HUES64 (cell line): ENCODE data around the gene SLC25A20.

ENCODE experiments used
- H3K27ac ChIP-seq: 2 replicates; pipeline ENCODE4 v1.7.0; 2013; ENCODE audit warnings: low read depth, low read length, inconsistent platforms
- H3K27me3 ChIP-seq: 2 replicates; pipeline ENCODE4 v1.6.1; 2013; ENCODE audit warnings: mild to moderate bottlenecking, low read length; ENCODE audit not compliant: insufficient read depth
- H3K36me3 ChIP-seq: 2 replicates; pipeline ENCODE4 v1.6.1; 2013; ENCODE audit warnings: mild to moderate bottlenecking, low read length; ENCODE audit not compliant: insufficient read depth
- H3K4me1 ChIP-seq: 2 replicates; pipeline ENCODE4 v1.6.1; 2013; ENCODE audit warnings: mild to moderate bottlenecking, low read length, moderate library complexity; ENCODE audit not compliant: insufficient read depth
- H3K4me3 ChIP-seq: 2 replicates; pipeline ENCODE4 v1.5.1; 2013; ENCODE audit warnings: mild to moderate bottlenecking, low read length, moderate library complexity
- H3K9ac ChIP-seq: 2 replicates; pipeline ENCODE4 v1.6.1; 2013; ENCODE audit warnings: mild to moderate bottlenecking, low read depth, low read length
- H3K9me3 ChIP-seq: 2 replicates; pipeline ENCODE4 v1.6.1; 2013; ENCODE audit warnings: low read depth, low read length; ENCODE audit not compliant: insufficient read depth
- WGBS: fragments of 150-250, 120-280 bp; methylation state at CpG from one replicate; pipeline ENCODE4 v1.1.7; 2013; ENCODE audit warnings: missing lambda C conversion rate; 5-methylcytosine and 5-hydroxymethylcytosine counted together

Gene SLC25A20

GRCh38 chr3:48857641-48858040, 41.0 kb downstream of the SLC25A20 start:
- Histone ChIP-seq H3K9me3 (no peaks in the 10 kb centered on the region), H3K36me3 (no peaks in the 10 kb centered on the region), H3K27me3 (no peaks in the 10 kb centered on the region), H3K4me1 (no peaks in the 10 kb centered on the region), H3K4me3 (no peak overlapping the region), H3K9ac (no peak overlapping the region), H3K27ac (no peak overlapping the region)
- 74% methylated on average over 2 of the region's 2 CpGs for WGBS

- 92% methylated on average over 4 of the region's 4 CpGs for WGBS
- Histone ChIP-seq H3K9me3 (no peaks in the 10 kb centered on the region), H3K4me1 (no peaks in the 10 kb centered on the region), H3K4me3 (no peak overlapping the region), H3K27me3 (no peaks in the 10 kb centered on the region), H3K27ac (no peak overlapping the region), H3K9ac (no peak overlapping the region), H3K36me3 (no peaks in the 10 kb centered on the region)
Measured at GRCh38 chr3:48856469-48856868, 42.2 kb downstream of the SLC25A20 start.

DNA sequence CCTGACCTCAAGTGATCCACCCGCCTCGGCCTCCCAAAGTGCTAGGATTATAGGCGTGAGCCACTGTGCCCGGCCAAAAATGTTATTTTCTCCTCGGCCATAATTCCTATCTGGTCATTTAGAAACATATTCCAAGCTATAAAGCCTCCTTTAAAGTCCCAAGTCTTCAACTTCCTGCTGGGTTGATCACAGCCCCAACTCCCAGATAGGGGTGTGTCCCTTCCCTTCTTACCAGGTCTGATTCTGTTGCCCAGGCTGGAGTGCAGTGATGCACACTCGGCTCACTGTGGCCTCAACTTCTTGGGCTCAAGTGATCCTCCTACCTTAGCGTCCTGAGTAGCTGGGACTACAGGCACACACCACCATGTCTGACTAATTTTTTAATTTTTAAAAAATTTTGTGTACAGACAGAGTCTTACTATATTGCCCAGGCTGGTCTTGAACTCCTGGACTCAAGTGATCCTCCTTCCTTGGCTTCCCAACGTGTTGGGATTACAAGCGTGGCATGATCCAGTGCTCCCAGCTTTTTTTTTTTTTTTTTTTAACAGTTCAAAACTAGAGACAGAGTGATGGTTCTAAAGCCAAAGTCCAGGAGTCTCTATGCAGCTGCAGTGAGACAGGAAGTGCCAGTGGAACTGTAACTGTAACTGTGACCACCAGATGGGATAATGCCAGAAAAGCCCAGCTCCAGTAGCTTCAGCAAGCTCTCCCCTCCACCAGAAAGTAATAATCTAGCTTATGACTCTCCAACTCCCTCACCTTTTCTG, 42.8 kb downstream of the SLC25A20 start:
- Histone ChIP-seq H3K27ac (no peak overlapping the region), H3K36me3 (no peaks in the 10 kb centered on the region), H3K9ac (no peak overlapping the region), H3K27me3 (no peaks in the 10 kb centered on the region), H3K4me1 (no peaks in the 10 kb centered on the region), H3K9me3 (no peaks in the 10 kb centered on the region), H3K4me3 (no peak overlapping the region)
- 95% methylated on average over 9 of the region's 9 CpGs for WGBS

GRCh38 chr3:48852151-48852550, 46.5 kb downstream of the SLC25A20 start:
- Histone ChIP-seq H3K9ac (no peak overlapping the region), H3K27me3 (0 out of 2 replicates have a peak, but pooled peaks cover under 1% of the 10 kb centered on the region), H3K27ac (no peak overlapping the region), H3K9me3 (no peaks in the 10 kb centered on the region), H3K4me3 (no peak overlapping the region), H3K4me1 (peaks cover 6% of the 10 kb centered on the region; the same call in 1 of the 2 replicates), H3K36me3 (no peaks in the 10 kb centered on the region)
- WGBS: 91% methylated on average over 5 of the region's 5 CpGs

DNA sequence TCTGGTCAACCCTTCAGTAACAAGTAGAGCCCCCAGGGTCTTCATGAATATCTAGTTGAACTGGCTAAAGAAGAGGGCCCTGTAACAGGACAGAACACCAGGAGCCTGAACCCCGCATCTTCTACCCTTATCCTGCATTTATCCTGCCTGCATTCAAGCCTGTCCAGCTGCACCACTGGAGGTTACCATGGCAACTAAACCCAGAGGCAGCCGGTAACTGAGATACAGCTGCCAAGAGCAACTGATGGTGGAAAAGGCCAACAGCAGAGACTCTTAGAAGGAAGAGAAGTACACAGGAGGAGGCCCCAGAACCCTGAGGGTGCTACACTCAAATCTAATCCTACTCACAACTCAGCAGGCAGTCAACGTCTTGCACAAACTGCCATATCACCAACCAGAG, 47.3 kb downstream of the SLC25A20 start:
- WGBS: 75% methylated on average over 3 of the region's 3 CpGs
- H3K4me1 ChIP-seq: peaks cover 11% of the 10 kb centered on the region
- no peak overlapping the region for H3K4me3 ChIP-seq

GRCh38 chr3:48848816-48849515, 49.7 kb downstream of the SLC25A20 start:
- no peaks in the 10 kb centered on the region for H3K36me3 ChIP-seq
- no peak overlapping the region for H3K27ac ChIP-seq
- no peak overlapping the region; the same call in 1 of the 2 replicates for H3K4me3 ChIP-seq
- H3K9me3 ChIP-seq: no peaks in the 10 kb centered on the region
- 88% methylated on average over 7 of the region's 8 CpGs for WGBS
- peaks cover 9% of the 10 kb centered on the region for H3K27me3 ChIP-seq
- H3K9ac ChIP-seq: no peak overlapping the region
- H3K4me1 ChIP-seq: peaks cover 15% of the 10 kb centered on the region

More for the DNA sequence above, 47.3 kb downstream of the SLC25A20 start:
- H3K36me3 ChIP-seq: no peaks in the 10 kb centered on the region
- no peak overlapping the region for H3K9ac ChIP-seq
- no peaks in the 10 kb centered on the region for H3K9me3 ChIP-seq
- H3K27ac ChIP-seq: no peak overlapping the region
- peaks cover 8% of the 10 kb centered on the region for H3K27me3 ChIP-seq

GRCh38 chr3:48847504-48848423, 50.9 kb downstream of the SLC25A20 start, which contains the start of gene PRKAR2A:
TSS of gene PRKAR2A (minus strand) at chr3:48847874. CDS start at chr3:48847596, 278 bp downstream.
- peak within 1 kb of the TSS; percentile 35; the same call in 1 of the 2 replicates for H3K27ac ChIP-seq
- H3K9ac ChIP-seq: peak within 1 kb of the TSS; percentile 56
- no peaks in the 10 kb centered on the region for H3K36me3 ChIP-seq
- 4% methylated on average over 81 of the region's 81 CpGs for WGBS
- H3K4me1 ChIP-seq: peaks cover 15% of the 10 kb centered on the region
- H3K9me3 ChIP-seq: no peaks in the 10 kb centered on the region
- peak within 1 kb of the TSS; percentile 71 for H3K4me3 ChIP-seq
- peaks cover 9% of the 10 kb centered on the region for H3K27me3 ChIP-seq

DNA sequence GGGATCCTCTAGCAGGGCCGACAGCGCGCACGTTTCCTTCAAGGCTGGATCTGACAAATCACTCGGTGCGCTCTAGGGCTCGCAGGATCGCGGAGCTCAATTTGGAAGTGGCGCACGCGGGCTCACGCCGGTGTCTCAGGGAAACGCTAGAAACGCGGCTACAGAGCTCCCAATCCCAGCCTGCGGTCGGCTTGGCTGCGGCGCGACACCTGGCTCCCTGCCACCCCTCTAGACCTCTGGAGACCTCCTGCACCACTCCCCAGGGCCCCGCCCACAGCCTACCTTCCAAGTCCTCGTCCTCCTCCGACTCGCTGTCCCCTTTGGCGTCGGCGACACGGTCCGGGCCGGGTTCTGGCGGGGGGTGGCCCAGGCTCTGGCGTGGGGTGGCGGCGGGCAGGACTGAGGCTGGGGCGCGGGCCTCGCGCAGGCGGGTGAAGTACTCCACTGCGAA, 51.6 kb downstream of the SLC25A20 start:
- Histone ChIP-seq H3K9ac (peak overlapping the region; percentile 56), H3K9me3 (no peaks in the 10 kb centered on the region), H3K27ac (peak overlapping the region; percentile 35; the same call in 1 of the 2 replicates), H3K27me3 (peaks cover 9% of the 10 kb centered on the region), H3K4me3 (peak overlapping the region; percentile 71), H3K36me3 (no peaks in the 10 kb centered on the region), H3K4me1 (peaks cover 15% of the 10 kb centered on the region)
- under 1% methylated on average over 42 of the region's 42 CpGs for WGBS

DNA sequence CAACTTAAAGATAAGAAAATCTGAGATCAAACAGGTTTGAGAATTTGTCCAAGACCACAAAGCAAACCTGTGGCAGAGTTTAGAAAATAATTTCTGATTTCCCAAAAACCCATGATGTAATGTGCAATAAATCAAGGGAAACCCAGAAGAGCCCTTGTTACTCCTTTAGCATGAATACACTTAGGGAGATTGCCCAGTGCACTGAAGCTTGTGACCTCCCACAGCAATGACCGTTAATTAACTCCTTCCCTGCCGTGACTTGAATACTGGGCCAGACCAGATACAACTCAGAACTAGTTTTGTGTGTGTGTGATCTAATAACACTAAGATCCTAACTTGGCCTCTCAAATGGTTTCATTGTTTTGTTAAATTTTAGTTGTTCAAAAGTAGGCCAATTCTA, 53.5 kb downstream of the SLC25A20 start:
- Histone ChIP-seq H3K9ac (no peak overlapping the region), H3K4me3 (no peak overlapping the region), H3K4me1 (peaks cover 15% of the 10 kb centered on the region), H3K27ac (no peak overlapping the region), H3K27me3 (peaks cover 9% of the 10 kb centered on the region), H3K9me3 (no peaks in the 10 kb centered on the region), H3K36me3 (no peaks in the 10 kb centered on the region)
- 76% methylated on average over 2 of the region's 2 CpGs for WGBS

- no peaks in the 10 kb centered on the region for H3K27me3 ChIP-seq
- H3K36me3 ChIP-seq: no peaks in the 10 kb centered on the region
- no peaks in the 10 kb centered on the region for H3K9me3 ChIP-seq
- WGBS: 91% methylated on average over 2 of the region's 2 CpGs
- H3K4me1 ChIP-seq: no peaks in the 10 kb centered on the region
- H3K9ac ChIP-seq: no peak overlapping the region
- no peak overlapping the region for H3K27ac ChIP-seq
- no peak overlapping the region for H3K4me3 ChIP-seq
Measured at GRCh38 chr3:48837163-48837562, 61.5 kb downstream of the SLC25A20 start.
